Neural progenitor cell (in vitro differentiated cells): ENCODE data around the gene DPH1. TPM values are rescaled to one million over a fixed set of nuclear protein-coding genes. Genes with fewer than 3 reads are reported as not detected.
A peak's percentile ranks its signal among the peaks of the same experiment; 100 is the strongest.

Source experiments
- DNase-seq: peaks from one replicate; pipeline ENCODE4 v3.0.0-alpha.2; 2016; ENCODE audit warnings: low spot score
- H2AFZ ChIP-seq: fragments of 200-600 bp; sonication (generic); replicated peaks from 2 replicates; pipeline ENCODE4 v1.6.1; 2016; ENCODE audit warnings: antibody characterized with exemption
- H3F3A ChIP-seq: fragments of 200-600 bp; sonication (generic); 2 replicates; pipeline ENCODE4 v1.6.1; 2016; ENCODE audit warnings: antibody characterized with exemption, low read depth
- H3K27ac ChIP-seq: fragments of 200-600 bp; sonication (generic); 2 replicates; pipeline ENCODE4 v1.5.1; 2016; ENCODE audit warnings: mild to moderate bottlenecking
- H3K27me3 ChIP-seq: fragments of 200-600 bp; sonication (generic); 2 replicates; pipeline ENCODE4 v1.6.1; 2016; ENCODE audit warnings: mild to moderate bottlenecking, moderate library complexity
- H3K36me3 ChIP-seq: fragments of 200-600 bp; sonication (generic); 2 replicates; pipeline ENCODE4 v1.5.1; 2016
- H3K4me1 ChIP-seq: fragments of 200-600 bp; sonication (generic); 2 replicates; pipeline ENCODE4 v1.6.1; 2016; ENCODE audit warnings: mixed run types
- H3K4me2 ChIP-seq: fragments of 200-600 bp; sonication (generic); 2 replicates; pipeline ENCODE4 v1.6.1; 2016
- H3K4me3 ChIP-seq: fragments of 200-600 bp; sonication (generic); 2 replicates; pipeline ENCODE4 v1.5.1; 2016
- H3K79me2 ChIP-seq: fragments of 200-600 bp; sonication (generic); 2 replicates; pipeline ENCODE4 v1.6.1; 2016; ENCODE audit warnings: low read depth
- H3K9ac ChIP-seq: fragments of 200-600 bp; sonication (generic); 2 replicates; pipeline ENCODE4 v1.6.1; 2016
- H3K9me3 ChIP-seq: fragments of 200-600 bp; sonication (generic); 2 replicates; pipeline ENCODE4 v1.5.1; 2016; ENCODE audit warnings: low read depth
- H4K20me1 ChIP-seq: fragments of 200-600 bp; sonication (generic); 2 replicates; pipeline ENCODE4 v1.6.1; 2016; ENCODE audit warnings: low read depth
- H3K27ac Mint-ChIP-seq: 3 replicates; pipeline ENCODE4 v1.8.0; 2021; ENCODE audit warnings: mixed read lengths
- H3K27me3 Mint-ChIP-seq: 2 replicates; pipeline ENCODE4 v1.8.0; 2022; ENCODE audit warnings: low read depth, mild to moderate bottlenecking, inconsistent platforms, moderate library complexity, mixed read lengths; ENCODE audit not compliant: insufficient read depth
- H3K36me3 Mint-ChIP-seq: 3 replicates; pipeline ENCODE4 v1.8.0; 2021; ENCODE audit warnings: mixed read lengths
- H3K4me1 Mint-ChIP-seq: 3 replicates; pipeline ENCODE4 v1.8.0; 2021; ENCODE audit warnings: mixed read lengths
- H3K4me3 Mint-ChIP-seq: 3 replicates; pipeline ENCODE4 v1.8.0; 2021; ENCODE audit warnings: mild to moderate bottlenecking, moderate library complexity, mixed read lengths
- H3K9me3 Mint-ChIP-seq: 3 replicates; pipeline ENCODE4 v1.8.0; 2020; ENCODE audit warnings: mixed read lengths
- EZH2 ChIP-seq: fragments of 200-600 bp; sonication (generic); IDR thresholded peaks from 2 replicates; pipeline ENCODE4 v1.6.1; 2017; ENCODE audit warnings: antibody characterized with exemption, mild to moderate bottlenecking, moderate library complexity
- EZH2phosphoT487 ChIP-seq: fragments of 200-600 bp; sonication (generic); IDR thresholded peaks from 2 replicates; pipeline ENCODE4 v1.6.1; 2017; ENCODE audit warnings: antibody characterized with exemption
- total RNA-seq: library from RNA; depleted of rRNA; stranded (reverse); fragments of >200 nt; gene quantifications from 2 replicates; pipeline ENCODE4 v1.2.3, GENCODE V29; 2015; ENCODE audit warnings: low replicate concordance
- TF ChIP-seq, protein P1 (sequence below): fragments of 200-600 bp; sonication (generic); IDR thresholded peaks from 2 replicates; pipeline ENCODE4 v1.5.1; 2017; ENCODE audit warnings: antibody characterized with exemption, mild to moderate bottlenecking

DPH1 gene
- total RNA-seq, 1 donor from 2014 or later = 21.1 TPM

DNA sequence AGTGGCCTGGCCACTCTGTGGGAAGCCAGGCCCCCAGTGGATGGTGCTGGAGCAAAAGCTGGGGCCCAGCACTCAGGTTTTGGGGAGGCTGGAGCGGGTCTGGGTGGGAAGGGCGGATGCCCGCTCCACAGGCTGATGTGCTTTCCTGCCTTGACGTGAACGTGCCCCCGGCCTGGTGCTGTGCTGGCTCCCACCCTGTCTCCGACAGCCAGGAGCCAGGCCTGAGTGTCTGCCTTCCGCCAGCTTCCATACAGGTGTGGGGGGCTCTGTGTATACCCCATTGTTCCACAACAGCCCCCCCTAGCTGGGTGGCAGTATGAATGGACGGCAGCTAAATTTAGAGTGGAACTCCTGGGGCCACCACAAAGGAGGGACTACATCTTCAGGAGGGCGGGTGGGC lies 45.0 kb downstream of the DPH1 start:
- Mint-ChIP-seq H3K4me1 (peaks cover 14% of the 10 kb centered on the region), H3K9me3 (no peaks in the 10 kb centered on the region), H3K36me3 (peaks cover 26% of the 10 kb centered on the region), H3K27me3 (peaks cover 3% of the 10 kb centered on the region), H3K27ac (no peak overlapping the region), H3K4me3 (no peak overlapping the region)
- DNase-seq = no peak
- Histone ChIP-seq H3K4me3 (no peak overlapping the region), H3K27me3 (no peaks in the 10 kb centered on the region), H3K9me3 (no peaks in the 10 kb centered on the region), H3K4me2 (no peak overlapping the region), H3K9ac (no peak overlapping the region), H3K4me1 (peaks cover 11% of the 10 kb centered on the region), H4K20me1 (peaks cover 22% of the 10 kb centered on the region), H3F3A (peaks cover 8% of the 10 kb centered on the region), H3K36me3 (no peaks in the 10 kb centered on the region), H2AFZ (no peak overlapping the region), H3K27ac (no peak overlapping the region), H3K79me2 (no peaks in the 10 kb centered on the region)
- TF ChIP-seq EZH2 (no peak), EZH2phosphoT487 (no peak)
- TF ChIP-seq, protein P1, sequence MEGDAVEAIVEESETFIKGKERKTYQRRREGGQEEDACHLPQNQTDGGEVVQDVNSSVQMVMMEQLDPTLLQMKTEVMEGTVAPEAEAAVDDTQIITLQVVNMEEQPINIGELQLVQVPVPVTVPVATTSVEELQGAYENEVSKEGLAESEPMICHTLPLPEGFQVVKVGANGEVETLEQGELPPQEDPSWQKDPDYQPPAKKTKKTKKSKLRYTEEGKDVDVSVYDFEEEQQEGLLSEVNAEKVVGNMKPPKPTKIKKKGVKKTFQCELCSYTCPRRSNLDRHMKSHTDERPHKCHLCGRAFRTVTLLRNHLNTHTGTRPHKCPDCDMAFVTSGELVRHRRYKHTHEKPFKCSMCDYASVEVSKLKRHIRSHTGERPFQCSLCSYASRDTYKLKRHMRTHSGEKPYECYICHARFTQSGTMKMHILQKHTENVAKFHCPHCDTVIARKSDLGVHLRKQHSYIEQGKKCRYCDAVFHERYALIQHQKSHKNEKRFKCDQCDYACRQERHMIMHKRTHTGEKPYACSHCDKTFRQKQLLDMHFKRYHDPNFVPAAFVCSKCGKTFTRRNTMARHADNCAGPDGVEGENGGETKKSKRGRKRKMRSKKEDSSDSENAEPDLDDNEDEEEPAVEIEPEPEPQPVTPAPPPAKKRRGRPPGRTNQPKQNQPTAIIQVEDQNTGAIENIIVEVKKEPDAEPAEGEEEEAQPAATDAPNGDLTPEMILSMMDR = no peak

DNA sequence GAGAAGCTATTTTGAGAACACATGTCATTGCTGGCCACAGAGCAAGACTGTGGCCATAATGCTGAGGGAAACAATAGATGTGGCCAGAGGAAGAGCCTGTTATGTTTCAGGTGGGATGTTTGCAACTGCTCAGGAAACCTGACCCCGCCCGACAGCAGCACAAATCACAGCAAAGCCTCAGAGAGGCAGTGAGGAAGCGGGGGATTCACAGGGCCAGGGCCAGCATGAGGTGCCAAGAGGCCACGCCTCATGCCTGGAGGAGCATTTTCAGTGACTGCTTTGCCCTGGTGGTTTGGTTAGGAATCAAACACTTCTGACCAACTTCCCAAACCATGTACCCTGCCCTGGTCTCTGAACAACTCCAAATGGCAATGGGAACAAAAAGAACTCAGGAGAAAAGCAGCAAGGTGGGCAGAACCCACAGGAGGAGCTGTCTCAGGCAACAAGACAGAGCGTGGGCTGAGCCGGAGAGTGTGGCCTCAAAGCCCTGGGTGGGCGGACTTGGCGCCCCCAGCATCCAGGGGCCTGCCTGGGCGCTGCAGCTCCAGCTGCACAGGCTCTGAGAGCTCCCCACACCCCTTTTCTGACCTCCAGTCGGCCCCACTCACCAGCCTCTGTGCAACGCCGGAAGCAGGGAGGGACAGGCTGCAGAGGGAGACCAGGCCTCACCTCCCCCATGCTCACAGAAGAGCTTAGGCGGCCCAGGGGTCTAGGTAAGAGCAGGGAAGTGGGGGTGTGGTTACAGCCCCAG lies 45.6 kb downstream of the DPH1 start:
- no peaks in the 10 kb centered on the region for H3K9me3 Mint-ChIP-seq

DNA sequence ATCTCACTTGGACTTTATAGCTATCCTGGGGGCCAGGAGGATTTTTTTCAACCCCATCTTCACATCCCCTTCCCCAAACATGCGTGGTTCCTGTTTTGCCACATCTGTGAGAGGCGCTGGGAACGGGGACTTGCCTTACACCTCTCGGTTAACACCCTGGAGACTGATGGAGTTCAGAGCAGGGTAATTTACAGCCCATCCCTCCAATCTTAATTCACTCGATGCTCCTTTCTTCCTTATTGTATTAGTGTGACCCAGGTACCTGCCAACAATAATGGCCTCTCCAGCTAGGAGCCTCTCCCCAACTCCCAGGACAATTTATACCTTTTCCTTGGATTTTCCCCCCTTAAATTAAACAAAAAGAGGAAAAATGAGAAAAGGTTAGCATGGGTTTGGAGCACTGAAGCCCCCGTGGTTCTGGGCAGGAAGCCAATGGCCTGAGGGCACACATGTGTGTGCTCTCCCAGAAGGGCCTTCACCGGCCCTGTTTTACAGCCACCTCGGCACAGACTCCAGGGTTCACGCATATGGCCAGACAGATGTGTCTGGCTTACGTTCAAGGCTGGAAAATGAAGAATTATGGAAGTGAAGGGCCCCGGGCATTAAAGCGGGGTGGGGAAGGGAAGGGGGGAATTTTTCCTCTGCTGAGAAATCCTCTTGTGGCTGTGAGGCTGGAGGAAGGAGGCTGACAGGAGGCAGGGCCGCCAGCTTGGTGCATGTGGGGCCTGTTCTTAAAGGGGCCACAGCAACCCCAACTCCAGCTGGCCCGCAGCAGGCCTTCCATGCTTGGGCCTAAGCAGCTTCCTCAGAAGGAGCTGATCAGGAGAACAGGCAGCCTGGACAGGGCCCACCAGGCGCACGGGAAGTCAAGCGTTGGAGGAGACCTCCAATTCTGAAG lies 46.4 kb downstream of the DPH1 start:
- Mint-ChIP-seq H3K9me3 (no peaks in the 10 kb centered on the region), H3K4me1 (peaks cover 10% of the 10 kb centered on the region), H3K4me3 (no peak overlapping the region), H3K27me3 (peaks cover 3% of the 10 kb centered on the region), H3K36me3 (peaks cover 28% of the 10 kb centered on the region), H3K27ac (no peak overlapping the region)
- H3K9ac ChIP-seq = no peak overlapping the region
- no peak for DNase-seq
- H3K27me3 ChIP-seq = no peaks in the 10 kb centered on the region
- H3K4me2 ChIP-seq = no peak overlapping the region
- no peaks in the 10 kb centered on the region for H3K9me3 ChIP-seq
- H2AFZ ChIP-seq = no peak overlapping the region
- H4K20me1 ChIP-seq = peaks cover 18% of the 10 kb centered on the region
- H3K27ac ChIP-seq = no peak overlapping the region
- no peaks in the 10 kb centered on the region for H3K79me2 ChIP-seq
- H3F3A ChIP-seq = peaks cover 8% of the 10 kb centered on the region
- no peak for TF ChIP-seq EZH2
- TF ChIP-seq, protein P1 = no peak
- no peak for TF ChIP-seq EZH2phosphoT487
- H3K4me1 ChIP-seq = peaks cover 11% of the 10 kb centered on the region
- no peaks in the 10 kb centered on the region for H3K36me3 ChIP-seq
- H3K4me3 ChIP-seq = no peak overlapping the region

More for the DNA sequence above, 45.6 kb downstream of the DPH1 start:
- Mint-ChIP-seq H3K4me1 (peaks cover 14% of the 10 kb centered on the region), H3K27me3 (peaks cover 3% of the 10 kb centered on the region), H3K4me3 (no peak overlapping the region), H3K36me3 (peaks cover 23% of the 10 kb centered on the region), H3K27ac (no peak overlapping the region)
- Histone ChIP-seq H3K9ac (no peak overlapping the region), H3K27ac (no peak overlapping the region), H3K4me3 (no peak overlapping the region), H3K4me1 (peaks cover 11% of the 10 kb centered on the region), H3K36me3 (no peaks in the 10 kb centered on the region), H3K9me3 (no peaks in the 10 kb centered on the region), H2AFZ (no peak overlapping the region), H3K4me2 (no peak overlapping the region), H3K27me3 (no peaks in the 10 kb centered on the region), H4K20me1 (peaks cover 22% of the 10 kb centered on the region), H3K79me2 (no peaks in the 10 kb centered on the region), H3F3A (peaks cover 8% of the 10 kb centered on the region)
- TF ChIP-seq, protein P1 = no peak
- TF ChIP-seq EZH2phosphoT487 = no peak
- TF ChIP-seq EZH2 = no peak
- DNase-seq = peak; percentile 31
